GM19467 (cell line): ENCODE data around the gene TMEM120A.
A peak's percentile ranks its signal among the peaks of the same experiment; 100 is the strongest.

ENCODE experiments used
- ATAC-seq: cut with Tn5 transposase; IDR thresholded peaks from one replicate; pipeline ENCODE4 v1.9.1; 2021; ENCODE audit warnings: mild to moderate bottlenecking, moderate library complexity; ENCODE audit not compliant: unreplicated experiment

Gene TMEM120A

DNA sequence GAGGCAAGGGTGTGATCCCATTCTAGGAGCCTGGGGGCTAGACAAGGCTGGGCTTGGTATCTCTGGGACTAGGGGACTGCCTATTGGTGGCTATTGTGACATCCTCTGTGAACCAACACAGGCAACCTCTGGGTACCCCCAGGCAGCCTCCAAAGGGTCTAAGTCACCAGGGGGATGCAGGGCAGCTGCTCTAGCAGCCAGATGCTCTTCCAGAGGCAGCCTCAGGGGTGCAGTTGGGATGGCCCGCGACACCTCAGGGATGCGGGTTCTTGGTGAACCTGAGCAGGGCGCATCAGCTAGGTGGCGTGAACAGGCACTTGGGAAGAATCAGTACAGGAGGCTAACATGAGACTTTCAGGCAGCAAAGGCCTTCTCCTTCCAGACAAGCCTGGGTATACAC, 1.6 kb upstream of the TMEM120A start:
- ATAC-seq: no peak

DNA sequence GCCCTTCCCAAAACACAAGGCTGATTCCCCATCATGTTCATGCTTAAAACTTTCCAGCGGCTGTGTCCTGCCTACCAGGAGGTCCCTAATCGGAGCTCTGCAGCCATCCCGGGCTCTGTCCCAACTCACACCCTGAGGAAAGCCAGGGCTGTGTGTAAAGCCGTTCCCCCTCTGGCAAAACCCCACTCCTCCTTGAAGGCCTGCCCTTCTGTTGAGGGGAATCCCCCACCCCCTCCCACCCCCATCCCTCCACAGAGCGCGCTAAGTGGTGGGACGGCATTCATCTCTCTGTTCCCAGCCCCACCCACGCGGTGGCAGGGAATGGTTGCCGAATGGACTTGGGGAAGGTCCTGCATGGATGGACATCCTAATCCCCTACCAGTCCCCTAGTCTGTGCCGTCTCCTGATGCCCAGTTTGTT, 667 bp upstream of the TMEM120A start:
- ATAC-seq: no peak

DNA sequence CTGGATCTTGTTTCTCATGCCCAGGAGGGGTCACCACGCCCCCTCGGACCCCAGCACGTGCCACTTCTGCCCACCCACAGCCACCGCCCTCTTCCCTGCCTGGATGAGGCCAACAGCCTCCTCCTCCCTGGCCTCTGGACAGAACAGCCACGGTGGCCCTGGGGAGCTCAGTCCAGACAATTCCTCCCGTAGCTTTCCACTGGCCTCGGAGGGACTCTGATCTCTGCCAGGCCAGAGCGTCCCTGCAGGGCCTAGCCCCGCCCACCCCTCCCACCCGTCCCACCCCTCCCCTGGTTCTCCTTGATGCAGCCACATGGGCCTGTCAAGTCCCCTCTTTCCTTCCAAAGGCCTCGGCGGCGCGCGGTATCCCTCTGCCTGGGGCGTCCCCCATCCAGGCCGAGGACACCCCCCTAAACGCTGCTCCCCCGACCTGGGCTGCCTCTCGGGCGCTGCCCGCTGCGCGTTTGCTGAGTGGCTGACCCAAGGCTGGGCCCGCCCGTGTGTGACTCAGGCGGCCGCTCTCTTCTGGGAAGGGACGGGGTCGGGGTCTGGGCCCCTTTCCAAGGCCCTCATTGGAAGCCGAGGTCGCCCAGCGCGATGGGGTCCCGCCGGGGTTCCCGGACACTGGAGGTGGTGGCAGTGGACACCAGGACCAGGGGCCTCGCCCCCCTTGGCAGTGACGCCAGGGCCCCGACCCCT, 557 bp downstream of the TMEM120A start:
- ATAC-seq: peak; percentile 6

DNA sequence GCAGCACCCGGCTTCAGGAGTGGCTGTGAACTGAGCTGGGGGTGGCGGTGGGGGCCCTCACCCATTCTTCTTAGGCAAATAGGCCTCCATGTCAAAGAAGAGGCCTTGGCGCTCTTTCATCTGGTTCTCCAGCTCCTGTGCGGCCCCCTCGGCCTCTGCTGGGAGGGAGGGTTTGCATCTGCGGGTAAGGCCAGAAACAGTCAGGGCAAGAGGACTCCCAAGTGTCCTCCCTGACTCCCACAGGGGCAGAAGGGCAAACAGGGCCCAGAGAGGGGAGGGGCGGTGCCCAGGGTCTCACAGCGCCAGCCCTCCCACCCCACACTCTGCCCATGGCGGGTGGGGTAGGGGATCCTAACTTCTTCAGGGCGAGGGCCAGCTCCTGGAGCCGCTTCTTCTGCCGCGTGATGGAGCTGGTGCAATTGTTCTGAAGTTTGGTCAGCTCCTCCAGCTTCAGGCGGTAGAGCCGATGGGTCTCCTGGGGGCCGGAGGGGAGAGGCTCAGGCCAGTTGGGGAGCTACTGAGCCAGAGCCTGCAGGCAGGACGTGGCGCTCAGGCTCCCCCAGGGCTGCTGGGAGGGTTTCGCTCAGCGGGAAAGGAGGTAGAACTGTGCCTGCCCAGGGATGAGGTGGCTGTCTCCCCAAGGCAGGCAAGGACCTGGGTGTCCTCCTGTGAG, 2.2 kb downstream of the TMEM120A start:
- ATAC-seq: no peak

DNA sequence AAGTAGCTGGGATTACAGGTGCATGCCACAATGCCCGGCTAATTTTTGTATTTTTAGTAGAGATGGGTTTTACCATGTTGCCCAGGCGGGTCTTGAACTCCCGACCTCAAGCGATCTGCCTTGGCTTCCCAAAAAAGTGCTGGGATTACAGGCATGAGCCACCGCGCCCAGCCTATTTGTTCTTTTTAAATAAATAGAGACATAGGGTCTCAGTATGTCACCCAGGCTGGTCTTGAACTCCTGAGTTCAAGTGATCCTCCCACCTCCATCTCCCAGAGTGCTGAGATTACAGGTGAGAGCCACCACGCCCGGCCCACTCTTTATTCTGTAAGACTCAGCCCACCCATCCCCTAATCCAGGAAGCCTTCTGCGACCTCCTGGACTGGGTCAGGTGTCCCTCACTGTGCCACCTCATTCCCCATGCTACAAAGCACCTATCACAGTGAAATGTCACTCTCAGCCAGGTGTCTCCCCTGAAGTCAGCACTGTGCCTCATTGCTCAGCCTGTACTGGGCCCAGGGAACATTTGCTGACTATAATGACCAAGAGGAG, 2.8 kb downstream of the TMEM120A start:
- ATAC-seq: no peak

DNA sequence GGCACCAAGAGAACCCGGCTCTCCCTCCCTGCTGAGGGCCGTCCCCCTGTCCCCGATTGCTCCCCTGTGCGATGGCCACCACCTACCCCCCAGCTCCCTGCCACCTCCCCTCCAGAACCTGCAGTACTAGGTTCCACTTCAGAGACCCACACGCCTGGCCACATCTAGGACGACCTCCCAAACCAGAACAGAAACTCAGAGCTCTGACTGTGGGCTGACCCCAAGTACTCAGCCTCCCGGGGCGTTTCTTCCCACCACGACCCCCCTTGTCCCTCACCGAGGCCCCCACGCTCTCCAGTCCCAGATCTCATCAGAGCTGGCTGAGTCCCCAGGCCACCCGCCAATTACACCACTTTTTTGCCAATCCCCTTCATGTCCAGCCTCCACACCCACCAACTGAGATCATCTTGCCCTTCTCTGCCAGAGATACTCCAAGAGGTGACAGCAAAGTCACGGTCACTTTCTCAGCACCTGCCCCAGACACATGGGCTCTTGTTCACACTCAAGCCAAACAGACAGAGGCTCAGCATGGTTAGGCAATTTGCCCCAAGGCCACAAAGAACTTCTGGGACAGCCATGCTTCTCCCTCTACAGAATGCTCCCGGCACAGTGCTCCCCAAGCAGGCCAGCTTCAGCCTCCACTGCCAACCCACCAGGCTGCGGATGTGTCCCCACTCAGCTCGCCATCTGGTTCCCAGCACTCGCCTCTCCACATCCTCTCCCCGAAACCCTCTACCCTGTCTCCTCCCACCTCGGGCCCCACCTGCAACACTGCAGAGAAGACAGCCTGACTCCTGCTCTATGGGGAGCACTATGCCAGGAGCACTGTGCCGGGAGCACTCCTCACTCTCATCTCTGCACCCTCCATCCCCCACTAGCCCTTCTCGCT, 4.7 kb downstream of the TMEM120A start:
- ATAC-seq: no peak

DNA sequence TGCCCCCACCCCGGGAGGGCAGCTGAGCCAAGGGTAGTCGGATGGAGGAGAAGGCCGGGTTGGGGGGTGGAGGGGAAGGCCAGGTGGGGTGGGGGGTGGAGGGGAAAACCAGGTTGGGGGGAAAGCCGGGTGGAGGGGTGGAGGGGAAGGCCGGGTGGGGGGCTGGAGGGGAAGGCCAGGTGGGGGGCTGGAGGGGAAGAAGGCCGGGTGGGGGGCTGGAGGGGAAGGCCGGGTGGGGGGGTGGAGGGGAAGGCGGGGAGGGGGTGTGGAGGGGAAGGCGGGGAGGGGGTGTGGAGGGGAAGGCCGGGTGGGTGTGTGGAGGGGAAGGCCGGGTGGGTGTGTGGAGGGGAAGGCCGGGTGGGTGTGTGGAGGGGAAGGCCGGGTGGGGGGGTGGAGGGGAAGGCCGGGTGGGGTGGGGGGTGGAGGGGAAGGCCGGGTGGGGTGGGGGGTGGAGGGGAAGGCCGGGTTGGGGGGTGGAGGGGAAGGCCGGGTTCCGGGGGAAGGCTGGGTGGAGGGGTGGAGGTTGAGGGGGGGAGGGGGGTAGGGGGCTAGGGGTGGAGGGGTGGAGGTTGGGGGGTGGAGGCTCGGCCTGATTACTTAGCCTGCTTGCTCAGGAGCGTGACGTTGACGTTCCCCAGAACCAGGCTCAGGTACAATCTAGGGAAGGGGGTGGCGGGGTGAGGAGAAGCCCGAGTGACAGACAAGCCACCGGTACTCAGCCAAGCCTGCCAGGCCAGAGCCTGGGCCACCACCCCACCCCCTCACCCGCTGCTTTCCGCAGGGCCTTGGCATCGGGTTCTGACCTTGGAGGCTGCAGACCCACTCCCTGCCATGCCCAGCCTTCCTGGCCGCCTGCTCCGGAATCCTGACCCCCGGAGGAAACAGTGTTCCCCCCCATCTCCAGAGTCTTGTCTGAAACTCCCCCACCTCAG, 5.6 kb downstream of the TMEM120A start:
- no peak for ATAC-seq

DNA sequence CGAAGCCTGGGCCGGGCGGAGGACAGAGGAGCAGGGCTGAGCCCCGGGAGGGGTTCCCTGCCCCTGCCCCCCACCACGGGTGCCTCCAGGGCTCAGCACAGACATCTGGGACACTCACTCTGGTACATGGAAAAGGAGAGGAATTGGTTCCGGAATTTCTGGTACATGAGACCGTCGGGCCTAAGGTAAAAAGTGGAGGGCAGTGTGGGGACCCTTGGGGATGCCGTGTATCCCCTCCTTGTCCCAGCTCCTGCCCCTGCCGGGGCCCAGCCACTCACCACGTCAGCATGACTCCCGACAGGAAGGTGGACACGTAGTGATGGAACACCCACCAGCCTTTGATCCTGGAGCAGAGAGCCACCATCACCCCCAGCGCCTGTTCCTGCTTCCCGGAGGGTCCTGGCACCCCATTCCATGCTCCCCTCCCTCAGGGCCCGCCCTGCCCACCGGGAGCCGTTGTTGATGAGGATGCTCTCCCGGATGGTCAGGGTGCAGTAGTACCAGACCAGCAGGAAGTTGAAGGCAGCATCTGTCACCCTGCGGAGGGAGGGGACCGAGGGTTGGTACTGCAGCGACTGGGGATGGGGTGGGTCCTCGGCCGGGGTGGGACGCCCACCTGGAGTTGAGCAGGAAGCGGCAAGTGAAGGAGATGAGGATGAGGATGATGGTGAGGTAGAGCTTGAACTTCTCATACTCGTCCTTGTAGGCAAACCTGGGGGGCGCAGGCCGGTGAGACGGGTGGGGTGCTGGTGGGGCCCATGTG, 6.4 kb downstream of the TMEM120A start:
- ATAC-seq: no peak

DNA sequence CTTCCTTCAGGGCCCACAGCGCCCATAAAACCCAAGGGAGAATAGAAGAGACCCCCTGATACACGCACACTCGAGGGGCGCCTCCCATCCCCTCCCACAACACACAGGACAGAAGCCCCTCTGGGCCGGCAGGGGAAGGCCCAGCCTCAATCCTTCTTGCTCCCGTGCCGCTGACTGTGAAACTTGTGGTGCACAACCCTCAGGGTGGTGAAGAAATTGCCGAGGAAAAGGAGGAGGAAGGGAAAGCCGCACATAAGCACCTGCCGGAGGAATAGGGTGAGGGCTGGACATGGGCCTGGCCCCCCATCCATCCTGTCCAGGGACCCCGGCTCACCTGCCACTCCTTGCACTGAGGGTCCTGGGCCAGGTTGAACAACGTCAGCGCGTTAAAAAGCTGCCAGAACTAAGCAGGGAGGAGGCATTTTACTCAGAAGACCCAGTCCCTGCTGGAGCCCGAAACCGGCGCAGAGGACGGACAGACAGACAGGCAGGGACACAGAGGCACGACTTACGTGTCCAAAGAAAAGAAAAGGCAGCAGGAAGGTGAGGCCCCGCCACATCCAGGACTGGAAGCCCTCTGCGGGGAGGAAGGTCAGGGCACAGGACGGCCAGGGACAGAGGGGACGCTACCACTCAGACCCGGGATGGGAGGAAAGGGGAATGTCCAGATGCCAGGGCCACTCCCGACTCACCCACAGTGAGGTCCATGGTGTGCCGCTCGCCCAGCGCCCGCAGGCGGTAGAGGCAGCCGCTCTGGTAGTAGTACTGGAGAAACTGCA, 7.2 kb downstream of the TMEM120A start:
- ATAC-seq: no peak

DNA sequence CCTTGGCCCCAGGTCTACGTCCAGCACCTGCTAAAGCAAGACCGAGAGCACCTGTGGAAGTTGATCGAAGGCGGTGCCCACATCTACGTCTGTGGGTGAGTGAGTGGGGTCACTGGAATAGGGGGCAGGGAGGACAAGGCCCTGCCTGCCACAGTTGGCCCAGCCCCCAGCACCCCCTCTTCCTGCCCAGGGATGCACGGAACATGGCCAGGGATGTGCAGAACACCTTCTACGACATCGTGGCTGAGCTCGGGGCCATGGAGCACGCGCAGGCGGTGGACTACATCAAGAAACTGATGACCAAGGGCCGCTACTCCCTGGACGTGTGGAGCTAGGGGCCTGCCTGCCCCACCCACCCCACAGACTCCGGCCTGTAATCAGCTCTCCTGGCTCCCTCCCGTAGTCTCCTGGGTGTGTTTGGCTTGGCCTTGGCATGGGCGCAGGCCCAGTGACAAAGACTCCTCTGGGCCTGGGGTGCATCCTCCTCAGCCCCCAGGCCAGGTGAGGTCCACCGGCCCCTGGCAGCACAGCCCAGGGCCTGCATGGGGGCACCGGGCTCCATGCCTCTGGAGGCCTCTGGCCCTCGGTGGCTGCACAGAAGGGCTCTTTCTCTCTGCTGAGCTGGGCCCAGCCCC, 8.1 kb downstream of the TMEM120A start:
- no peak for ATAC-seq

DNA sequence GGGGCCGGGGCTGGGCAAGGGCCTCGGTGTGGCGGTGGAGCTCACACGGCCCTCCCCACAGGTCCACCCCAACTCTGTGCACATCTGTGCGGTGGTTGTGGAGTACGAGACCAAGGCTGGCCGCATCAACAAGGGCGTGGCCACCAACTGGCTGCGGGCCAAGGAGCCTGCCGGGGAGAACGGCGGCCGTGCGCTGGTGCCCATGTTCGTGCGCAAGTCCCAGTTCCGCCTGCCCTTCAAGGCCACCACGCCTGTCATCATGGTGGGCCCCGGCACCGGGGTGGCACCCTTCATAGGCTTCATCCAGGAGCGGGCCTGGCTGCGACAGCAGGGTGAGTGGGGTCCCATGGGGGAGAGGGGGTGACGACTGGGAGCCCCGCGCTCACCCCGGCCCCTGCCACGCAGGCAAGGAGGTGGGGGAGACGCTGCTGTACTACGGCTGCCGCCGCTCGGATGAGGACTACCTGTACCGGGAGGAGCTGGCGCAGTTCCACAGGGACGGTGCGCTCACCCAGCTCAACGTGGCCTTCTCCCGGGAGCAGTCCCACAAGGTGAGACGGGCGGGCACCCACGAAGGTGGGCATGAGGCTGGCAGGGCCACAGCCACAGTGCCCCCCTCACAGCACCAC, 8.8 kb downstream of the TMEM120A start:
- no peak for ATAC-seq

DNA sequence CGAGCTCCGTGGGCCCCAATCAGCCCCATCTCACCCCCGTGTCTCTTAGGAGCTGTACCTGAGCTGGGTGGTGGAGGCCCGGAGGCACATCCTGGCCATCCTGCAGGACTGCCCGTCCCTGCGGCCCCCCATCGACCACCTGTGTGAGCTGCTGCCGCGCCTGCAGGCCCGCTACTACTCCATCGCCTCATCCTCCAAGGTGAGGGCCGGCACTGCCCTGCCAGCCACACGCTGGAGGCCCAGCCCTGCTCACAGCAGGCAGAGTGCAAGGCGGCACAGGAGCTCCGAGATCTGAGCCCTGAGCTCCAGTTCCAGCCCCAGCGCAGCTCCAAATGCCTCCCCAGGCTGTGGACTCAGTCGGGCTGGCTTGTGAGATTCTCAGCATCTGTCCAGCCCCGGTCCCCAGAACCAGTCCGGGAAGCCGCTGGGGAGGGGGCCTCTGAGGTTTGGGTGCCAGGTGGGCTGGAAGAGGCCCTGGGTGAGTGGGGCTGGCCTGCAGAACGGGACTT, 9.3 kb downstream of the TMEM120A start:
- ATAC-seq: no peak

DNA sequence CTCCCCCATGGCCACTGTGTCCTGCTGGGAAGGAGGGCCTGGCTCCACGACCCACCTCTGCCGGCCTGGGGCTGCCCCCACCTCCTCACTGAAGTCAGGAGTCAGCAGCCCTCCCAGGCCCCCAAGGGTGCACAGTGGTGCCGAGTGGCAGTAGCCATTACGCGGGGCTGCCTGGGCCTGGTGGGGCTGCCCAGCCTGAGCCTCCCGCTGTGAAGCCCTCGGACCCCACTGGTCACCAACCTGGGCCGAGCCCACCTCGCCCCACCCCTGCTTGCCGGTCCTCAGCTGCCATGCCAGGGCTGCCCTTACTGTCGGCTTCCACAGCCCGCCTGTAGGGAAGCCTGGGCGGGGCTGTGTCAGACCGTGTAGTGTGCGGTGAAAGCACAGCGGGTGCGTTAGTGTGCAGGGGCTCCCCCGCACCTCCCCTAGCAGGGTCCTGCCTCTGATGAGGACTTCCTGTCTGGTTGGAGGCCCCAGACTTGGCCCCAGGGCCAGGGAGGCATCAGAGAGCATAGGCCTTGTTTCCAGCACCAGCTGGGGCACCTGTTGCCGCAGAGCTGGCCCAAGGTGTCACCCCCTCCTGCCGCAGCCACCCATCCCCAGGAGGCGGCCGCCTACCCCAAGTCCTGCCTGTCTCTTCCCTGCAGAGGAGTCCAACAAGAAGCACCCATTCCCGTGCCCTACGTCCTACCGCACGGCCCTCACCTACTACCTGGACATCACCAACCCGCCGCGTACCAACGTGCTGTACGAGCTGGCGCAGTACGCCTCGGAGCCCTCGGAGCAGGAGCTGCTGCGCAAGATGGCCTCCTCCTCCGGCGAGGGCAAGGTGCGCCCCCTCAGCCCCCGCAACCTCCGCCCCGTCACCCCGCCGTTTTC, 10.0 kb downstream of the TMEM120A start:
- no peak for ATAC-seq

DNA sequence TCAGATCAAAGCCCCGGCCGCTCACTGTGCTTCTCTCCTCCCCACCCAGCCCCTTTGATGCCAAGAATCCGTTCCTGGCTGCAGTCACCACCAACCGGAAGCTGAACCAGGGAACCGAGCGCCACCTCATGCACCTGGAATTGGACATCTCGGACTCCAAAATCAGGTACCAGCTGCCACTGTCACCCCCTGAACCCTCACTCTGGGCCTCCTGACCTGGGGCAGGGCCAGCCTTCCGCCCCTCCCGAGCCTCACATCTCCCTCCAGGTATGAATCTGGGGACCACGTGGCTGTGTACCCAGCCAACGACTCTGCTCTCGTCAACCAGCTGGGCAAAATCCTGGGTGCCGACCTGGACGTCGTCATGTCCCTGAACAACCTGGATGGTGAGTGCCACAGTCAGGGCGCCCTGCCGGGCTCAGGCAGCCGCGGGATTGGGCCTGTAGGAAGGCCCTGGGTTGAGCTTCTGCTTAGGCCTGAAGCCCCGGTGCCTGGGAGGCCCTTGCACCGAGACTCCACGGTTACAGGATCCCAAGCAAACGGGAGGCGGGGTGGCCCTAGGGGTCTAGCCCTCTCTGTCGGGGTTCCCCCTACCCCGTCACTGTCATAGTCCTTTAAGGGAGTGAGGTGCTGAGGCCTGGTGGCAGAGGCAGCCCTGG, 10.8 kb downstream of the TMEM120A start:
- no peak for ATAC-seq

DNA sequence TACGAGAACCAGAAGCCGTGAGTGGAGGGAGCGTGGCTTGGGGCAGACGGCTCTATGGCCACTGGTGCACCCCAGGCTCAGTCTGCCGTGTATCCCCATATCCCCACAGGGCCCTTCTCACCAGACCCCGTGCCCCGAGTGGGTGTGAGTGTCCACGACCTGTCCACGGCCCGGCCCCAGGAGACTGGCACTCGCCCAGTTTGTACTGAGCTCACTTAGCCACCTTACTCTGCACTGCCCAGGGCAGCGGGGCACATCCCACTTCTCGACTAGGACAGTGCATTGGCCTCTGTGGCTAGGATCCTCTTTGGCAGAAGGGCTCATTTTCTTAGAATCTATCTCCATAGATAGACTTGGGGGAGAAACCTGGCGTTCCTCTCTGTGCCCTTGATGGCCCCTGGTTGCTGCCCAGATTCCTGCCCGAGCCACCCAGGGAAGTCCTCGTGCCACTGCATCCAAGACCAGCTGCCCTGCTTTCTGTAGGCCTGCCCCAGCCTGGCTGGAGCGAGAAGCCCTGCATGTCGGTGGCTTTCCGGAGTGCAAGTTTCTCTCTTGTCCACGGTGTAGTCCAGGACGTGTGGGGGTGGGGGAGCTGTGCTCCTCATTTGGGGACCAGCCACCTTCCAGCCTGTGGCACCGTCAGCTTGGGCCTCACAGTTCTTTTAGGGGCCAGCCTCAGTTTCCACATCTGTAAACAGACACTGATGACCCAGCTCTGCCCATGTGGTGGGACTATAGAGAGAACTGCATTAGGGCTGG, 11.9 kb downstream of the TMEM120A start:
- ATAC-seq: no peak
